HL-60 (cell line): ENCODE data around the gene KLHL5.

Experiments used
- DNase-seq, 2 experiments: peaks; one replicate each; pipeline ENCODE4 v3.0.0-alpha.2; 2010 to 2020; ENCODE audit warnings: low read depth in 1 of 2, low spot score in 1 of 2
- H3K27ac ChIP-seq: fragments of 250-450 bp; sonication (Bioruptor Pico); replicated peaks from 2 replicates; pipeline ENCODE4 v1.5.1; 2020; ENCODE audit warnings: mild to moderate bottlenecking, moderate library complexity
- H3K27me3 ChIP-seq: fragments of 250-450 bp; sonication (Bioruptor Pico); 2 replicates; pipeline ENCODE4 v1.5.1; 2021; ENCODE audit warnings: mild to moderate bottlenecking, moderate library complexity; ENCODE audit not compliant: insufficient read depth, poor library complexity, severe bottlenecking
- H3K4me3 ChIP-seq: replicated peaks from 2 replicates; pipeline ENCODE4 v1.5.1; 2011; ENCODE audit warnings: mild to moderate bottlenecking, control low read depth, low read length; ENCODE audit not compliant: insufficient read depth
- CTCF ChIP-seq: IDR thresholded peaks from one replicate; pipeline ENCODE4 v1.5.1; 2011; ENCODE audit warnings: low read length, control low read depth, inconsistent platforms; ENCODE audit not compliant: insufficient read depth
- GABPA ChIP-seq: IDR thresholded peaks from 2 replicates; pipeline ENCODE4 v1.6.1; 2012; ENCODE audit warnings: low read depth
- POLR2AphosphoS5 ChIP-seq: IDR thresholded peaks from 2 replicates; pipeline ENCODE4 v1.6.1; 2012; ENCODE audit warnings: low read depth
- SPI1 ChIP-seq: IDR thresholded peaks from 2 replicates; pipeline ENCODE4 v1.6.1; 2012; ENCODE audit warnings: low read depth, mild to moderate bottlenecking, borderline replicate concordance
- TF ChIP-seq, protein P1 (sequence below): IDR thresholded peaks from 2 replicates; pipeline ENCODE4 v1.6.1; 2012; ENCODE audit warnings: low read depth; ENCODE audit not compliant: insufficient replicate concordance

The KLHL5 gene

GRCh38 chr4:39103291-39103690 lies 41.3 kb downstream of the KLHL5 start:
- TF ChIP-seq POLR2AphosphoS5 (no peak), GABPA (no peak), SPI1 (no peak), CTCF (no peak)
- TF ChIP-seq, protein P1, sequence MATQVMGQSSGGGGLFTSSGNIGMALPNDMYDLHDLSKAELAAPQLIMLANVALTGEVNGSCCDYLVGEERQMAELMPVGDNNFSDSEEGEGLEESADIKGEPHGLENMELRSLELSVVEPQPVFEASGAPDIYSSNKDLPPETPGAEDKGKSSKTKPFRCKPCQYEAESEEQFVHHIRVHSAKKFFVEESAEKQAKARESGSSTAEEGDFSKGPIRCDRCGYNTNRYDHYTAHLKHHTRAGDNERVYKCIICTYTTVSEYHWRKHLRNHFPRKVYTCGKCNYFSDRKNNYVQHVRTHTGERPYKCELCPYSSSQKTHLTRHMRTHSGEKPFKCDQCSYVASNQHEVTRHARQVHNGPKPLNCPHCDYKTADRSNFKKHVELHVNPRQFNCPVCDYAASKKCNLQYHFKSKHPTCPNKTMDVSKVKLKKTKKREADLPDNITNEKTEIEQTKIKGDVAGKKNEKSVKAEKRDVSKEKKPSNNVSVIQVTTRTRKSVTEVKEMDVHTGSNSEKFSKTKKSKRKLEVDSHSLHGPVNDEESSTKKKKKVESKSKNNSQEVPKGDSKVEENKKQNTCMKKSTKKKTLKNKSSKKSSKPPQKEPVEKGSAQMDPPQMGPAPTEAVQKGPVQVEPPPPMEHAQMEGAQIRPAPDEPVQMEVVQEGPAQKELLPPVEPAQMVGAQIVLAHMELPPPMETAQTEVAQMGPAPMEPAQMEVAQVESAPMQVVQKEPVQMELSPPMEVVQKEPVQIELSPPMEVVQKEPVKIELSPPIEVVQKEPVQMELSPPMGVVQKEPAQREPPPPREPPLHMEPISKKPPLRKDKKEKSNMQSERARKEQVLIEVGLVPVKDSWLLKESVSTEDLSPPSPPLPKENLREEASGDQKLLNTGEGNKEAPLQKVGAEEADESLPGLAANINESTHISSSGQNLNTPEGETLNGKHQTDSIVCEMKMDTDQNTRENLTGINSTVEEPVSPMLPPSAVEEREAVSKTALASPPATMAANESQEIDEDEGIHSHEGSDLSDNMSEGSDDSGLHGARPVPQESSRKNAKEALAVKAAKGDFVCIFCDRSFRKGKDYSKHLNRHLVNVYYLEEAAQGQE: no peak
- no peak overlapping the region for H3K4me3 ChIP-seq
- no peak for DNase-seq

GRCh38 chr4:39104255-39104654 lies 42.2 kb downstream of the KLHL5 start:
- DNase-seq: no peak
- Histone ChIP-seq H3K4me3 (no peak overlapping the region), H3K27me3 (no peaks in the 10 kb centered on the region), H3K27ac (no peak overlapping the region)
- no peak for TF ChIP-seq SPI1
- TF ChIP-seq, protein P1: no peak
- no peak for TF ChIP-seq GABPA
- no peak for TF ChIP-seq POLR2AphosphoS5
- TF ChIP-seq CTCF: no peak

More at GRCh38 chr4:39103291-39103690, 41.3 kb downstream of the KLHL5 start:
- Histone ChIP-seq H3K27ac (no peak overlapping the region), H3K27me3 (no peaks in the 10 kb centered on the region)

- TF ChIP-seq POLR2AphosphoS5 (no peak), CTCF (no peak), SPI1 (no peak)
- TF ChIP-seq, protein P1: no peak
- H3K27ac ChIP-seq: no peak overlapping the region
- H3K27me3 ChIP-seq: no peaks in the 10 kb centered on the region
- no peak overlapping the region for H3K4me3 ChIP-seq
- no peak for DNase-seq
Measured at GRCh38 chr4:39106011-39106410, 44.0 kb downstream of the KLHL5 start.
